GM21528 (cell line): ENCODE results near the gene BEND4.

ENCODE experiments used
- ATAC-seq: cut with Tn5 transposase; IDR thresholded peaks from one replicate; pipeline ENCODE4 v1.9.1; 2021; ENCODE audit warnings: mild to moderate bottlenecking, moderate library complexity; ENCODE audit not compliant: unreplicated experiment, low FRiP score

Gene BEND4

DNA sequence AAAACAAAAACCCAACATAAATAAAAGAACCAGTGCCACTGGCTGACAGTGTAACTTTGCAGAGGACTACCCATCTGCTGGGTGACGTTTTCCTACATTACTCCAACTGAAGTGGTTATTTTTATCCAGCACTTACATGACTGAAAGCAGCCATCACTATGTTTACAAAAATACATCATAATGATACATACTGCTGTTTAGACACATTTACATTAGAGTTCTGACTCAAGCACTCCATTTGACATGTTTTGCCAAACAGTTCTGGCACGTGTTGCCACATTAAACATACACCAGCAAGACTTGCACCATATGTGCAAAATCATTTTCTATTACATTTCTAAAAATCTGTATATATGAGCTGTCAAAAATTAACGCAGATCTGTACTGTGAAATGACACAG, 39.6 kb downstream of the BEND4 start:
- no peak for ATAC-seq

DNA sequence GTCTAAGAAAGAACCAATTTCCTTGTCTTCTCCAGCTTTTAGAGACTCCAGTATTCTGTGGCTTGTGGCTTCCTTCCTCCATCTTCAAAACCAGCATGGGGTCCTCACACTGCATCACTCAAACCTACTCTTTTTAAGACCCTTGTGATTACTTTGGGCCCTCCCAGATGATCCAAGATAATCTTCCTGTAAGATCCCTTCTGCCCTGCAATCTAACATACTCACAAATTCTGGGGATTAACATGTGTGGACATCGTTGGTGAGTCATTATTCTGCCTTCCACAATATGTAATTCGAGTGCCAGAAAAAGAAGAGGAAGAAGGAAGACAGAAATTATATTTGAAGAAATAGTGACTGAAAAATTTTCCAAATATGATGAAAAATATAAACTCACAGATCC, 47.9 kb downstream of the BEND4 start:
- ATAC-seq, result no peak

DNA sequence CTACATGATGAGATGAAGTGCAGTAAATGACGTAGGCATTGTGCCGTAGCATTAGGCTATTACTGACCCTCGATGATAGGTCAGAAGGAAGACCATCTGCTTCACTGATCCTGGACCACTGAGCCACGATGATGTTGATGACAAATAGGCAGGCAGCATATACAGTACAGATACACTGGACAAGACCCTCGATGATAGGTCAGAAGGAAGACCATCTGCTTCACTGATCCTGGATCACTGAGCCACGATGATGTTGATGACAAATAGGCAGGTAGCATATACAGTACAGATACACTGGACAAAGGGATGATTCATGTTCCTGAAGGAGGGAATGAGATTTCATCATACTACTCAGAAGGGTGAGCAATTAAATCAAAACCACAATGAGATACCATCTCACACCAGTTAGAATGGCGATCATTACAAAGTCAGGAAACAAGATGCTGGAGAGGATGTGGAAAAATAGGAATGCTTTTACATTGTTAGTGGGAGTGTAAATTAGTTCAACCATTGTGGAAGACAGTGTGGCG, 50.9 kb downstream of the BEND4 start:
- no peak for ATAC-seq

DNA sequence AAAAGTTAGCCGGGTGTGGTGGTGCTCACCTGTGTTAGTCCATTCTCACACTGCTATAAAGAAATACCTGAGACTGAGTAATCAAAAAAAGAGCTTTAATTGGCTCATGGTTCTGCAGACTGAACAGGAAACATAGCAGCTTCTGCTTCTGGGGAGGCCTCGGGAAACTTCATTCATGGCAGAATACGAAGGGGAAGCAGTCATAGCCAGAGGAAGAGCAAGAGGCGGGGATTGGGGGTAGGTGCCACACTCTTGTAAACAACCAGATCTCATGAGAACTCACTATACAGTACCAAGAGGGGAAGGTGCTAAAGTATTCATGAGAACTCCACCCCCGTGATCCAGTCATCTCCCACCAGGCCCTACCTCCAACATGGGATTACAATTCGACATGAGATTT, 64.1 kb downstream of the BEND4 start:
- no peak for ATAC-seq

DNA sequence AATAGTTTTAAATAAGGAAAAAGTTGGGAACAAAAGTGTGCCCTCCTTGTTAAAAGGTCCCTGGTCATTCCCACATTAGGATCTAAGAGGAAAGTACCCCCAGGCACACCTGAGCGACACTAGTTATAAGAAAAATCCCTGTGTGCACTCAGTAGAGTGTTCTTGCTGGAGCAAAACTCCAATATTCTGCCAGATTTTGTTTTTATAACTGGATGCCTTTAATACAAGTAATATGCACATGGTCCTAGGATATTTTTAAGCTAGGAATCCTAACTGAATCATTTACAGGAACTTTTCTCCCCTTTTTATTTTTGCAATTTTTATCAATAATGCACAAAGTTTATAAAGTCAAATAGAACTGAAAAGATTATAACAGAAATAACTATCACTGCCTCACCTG, 68.6 kb downstream of the BEND4 start:
- no peak for ATAC-seq

DNA sequence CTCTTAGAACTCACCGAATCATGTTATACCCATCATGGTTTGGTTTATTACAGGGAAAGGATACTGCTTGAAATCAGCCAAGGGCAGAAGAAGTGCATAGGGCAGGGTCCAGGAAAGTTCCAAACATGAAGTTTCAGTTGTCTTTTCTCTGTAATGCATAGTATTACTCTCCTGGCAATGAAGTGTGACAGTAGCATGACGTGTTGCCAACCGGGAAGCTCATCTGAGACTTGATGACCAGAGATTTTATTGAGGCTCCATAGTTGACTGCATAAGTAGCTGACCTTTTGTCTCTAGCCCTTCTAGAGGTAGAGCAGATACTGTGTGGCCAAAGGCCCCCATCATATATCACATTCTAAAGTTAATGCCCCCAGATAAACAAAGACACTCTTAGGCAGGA, 72.1 kb downstream of the BEND4 start:
- peak; percentile 40 for ATAC-seq

GRCh38 chr4:42078184-42078801, 74.2 kb downstream of the BEND4 start:
- ATAC-seq, result peak; percentile 90

DNA sequence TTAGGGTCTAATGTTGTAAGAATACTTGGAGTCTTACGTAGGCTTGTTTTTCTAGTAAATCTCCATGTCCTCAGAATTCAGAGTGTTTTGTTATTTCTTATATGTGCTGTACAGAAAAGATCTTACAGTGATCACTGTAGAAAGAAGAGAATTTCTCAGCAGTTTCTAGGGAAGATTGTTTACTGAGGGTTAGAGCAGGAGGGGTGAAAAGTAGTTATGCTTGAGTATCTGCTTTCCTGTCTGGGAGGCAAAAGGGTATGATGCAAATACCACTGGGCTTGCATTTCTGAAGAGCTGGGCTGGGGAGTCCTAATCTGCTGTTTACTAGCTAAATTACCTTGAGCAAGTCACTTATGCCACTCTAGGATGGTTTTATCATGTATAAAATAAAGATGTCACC, 78.2 kb downstream of the BEND4 start:
- no peak for ATAC-seq

DNA sequence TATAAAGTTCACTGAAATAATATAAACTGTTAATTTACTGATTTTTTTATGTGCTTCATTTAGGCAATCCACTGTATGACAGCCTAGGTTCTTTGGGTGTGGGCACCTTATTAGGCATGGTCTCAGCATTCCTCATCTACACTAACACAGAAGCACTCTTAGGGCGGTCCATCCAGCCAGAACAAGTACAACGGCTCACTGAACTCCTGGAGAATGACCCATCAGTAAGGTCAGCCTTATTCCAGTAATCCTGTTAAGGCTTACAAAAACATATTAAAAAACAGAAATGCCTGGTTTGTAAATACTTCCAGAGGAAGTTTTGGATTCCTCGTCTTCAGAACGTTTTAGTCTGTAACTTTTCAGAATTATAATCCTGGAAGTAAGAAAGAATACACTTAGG, 82.0 kb downstream of the BEND4 start:
- ATAC-seq, result no peak

DNA sequence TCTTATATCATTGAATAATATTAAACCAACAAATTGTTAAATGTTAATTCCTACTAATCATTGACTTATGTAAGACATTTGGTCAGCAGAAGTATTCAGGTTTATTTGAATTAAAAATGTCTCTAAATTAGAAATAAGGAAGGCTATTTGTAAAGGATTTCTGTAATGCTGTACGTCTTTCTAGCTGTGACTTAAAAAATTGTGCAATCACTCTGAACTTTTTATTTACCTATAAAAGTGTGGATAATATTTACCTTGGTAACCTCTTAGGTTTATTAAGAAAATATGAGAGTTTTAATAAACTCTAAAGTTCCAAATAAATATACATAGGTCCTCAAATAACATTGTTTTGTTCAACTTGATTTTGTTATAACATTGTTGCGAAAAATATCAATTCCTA, 85.2 kb downstream of the BEND4 start:
- no peak for ATAC-seq

- no peak for ATAC-seq
Observed at GRCh38 chr4:42066402-42066801, 86.1 kb downstream of the BEND4 start.
